ENCODE results near the gene SAMD4A. TPM values are rescaled to one million over a fixed set of nuclear protein-coding genes. Genes with fewer than 3 reads are reported as not detected.
A peak's percentile ranks its signal among the peaks of the same experiment; 100 is the strongest.

SAMD4A gene
- total and polyA plus RNA-seq, 11 donors = 45.0 to 247 (median 138) TPM

- TF ChIP-seq POLR2A (IDR thresholded peaks at IDR 0.05) (no peak), CTCF (IDR thresholded peaks at IDR 0.05) (no peak)
- H3K27ac ChIP-seq = peak overlapping the region in 1 of 12 donors; percentile 40
- 42 to 73% (median 53%) methylated on average over 3 of the region's 3 CpGs for WGBS, 4 donors
These were observed 11.0 kb downstream of the SAMD4A start for GRCh38 chr14:54577977-54578376.

GRCh38 chr14:54579621-54580020 lies 12.7 kb downstream of the SAMD4A start:
- no peaks in the 10 kb centered on the region for H3K27me3 ChIP-seq
- peak overlapping the region in 6 of 12 donors; percentile 9 to 67 (median 30) for H3K27ac ChIP-seq
- peaks cover 2 to 93% (median 41%) of the 10 kb centered on the region in 12 donors for H3K4me1 ChIP-seq
- DNase-seq = no peak
- intact Hi-C loops (cut with DNase I) = loop anchor here in 4 of 10 donors (10.0 kb wide), 3 partner anchors 45 to 65 kb away; no protein-coding TSS in a partner anchor
- peaks cover 0 to 7% (median 0%) of the 10 kb centered on the region in 9 donors for H3K36me3 ChIP-seq
- 0 to 15% (median 4%) methylated on average over 1 of the region's 1 CpG for WGBS, 4 donors
- TF ChIP-seq POLR2A (IDR thresholded peaks at IDR 0.05) (no peak), CTCF (IDR thresholded peaks at IDR 0.05) (no peak)
- no peak overlapping the region for H3K4me3 ChIP-seq
- ATAC-seq = peak; percentile 30 to 74 (median 65)
- no peaks in the 10 kb centered on the region for H3K9me3 ChIP-seq

More at GRCh38 chr14:54577977-54578376, 11.0 kb downstream of the SAMD4A start:
- Histone ChIP-seq H3K9me3 (peaks cover 0 to 7% (median 0%) of the 10 kb centered on the region in 12 donors), H3K27me3 (no peaks in the 10 kb centered on the region), H3K4me3 (no peak overlapping the region), H3K4me1 (peaks cover 3 to 86% (median 45%) of the 10 kb centered on the region in 12 donors), H3K36me3 (peaks cover 0 to 16% (median 0%) of the 10 kb centered on the region in 9 donors)
- ATAC-seq (no peak), DNase-seq (no peak)
- intact Hi-C loops (cut with DNase I) = loop anchor here in 4 of 10 donors (10.0 kb wide), 3 partner anchors 47 to 67 kb away; no protein-coding TSS in a partner anchor

- ATAC-seq (no peak), DNase-seq (no peak)
- Histone ChIP-seq H3K4me3 (no peak overlapping the region), H3K4me1 (peaks cover 2 to 85% (median 38%) of the 10 kb centered on the region in 12 donors), H3K36me3 (peaks cover 0 to 14% (median 2%) of the 10 kb centered on the region in 9 donors), H3K27me3 (no peaks in the 10 kb centered on the region), H3K27ac (no peak overlapping the region), H3K9me3 (no peaks in the 10 kb centered on the region)
- intact Hi-C loops (cut with DNase I) = no loop called here
- TF ChIP-seq POLR2A (IDR thresholded peaks at IDR 0.05) (no peak), CTCF (IDR thresholded peaks at IDR 0.05) (no peak)
- WGBS, 4 donors = 81 to 93% (median 89%) methylated on average over 3 of the region's 3 CpGs
These were observed 14.0 kb downstream of the SAMD4A start for GRCh38 chr14:54580933-54581332.

GRCh38 chr14:54582334-54582733 lies 15.4 kb downstream of the SAMD4A start:
- DNase-seq (no peak), ATAC-seq (peak in 2 of 4 donors; percentile 38 to 55)
- peaks cover 0 to 17% (median 0%) of the 10 kb centered on the region in 9 donors for H3K36me3 ChIP-seq
- no peak for TF ChIP-seq POLR2A (IDR thresholded peaks at IDR 0.05)
- TF ChIP-seq CTCF (IDR thresholded peaks at IDR 0.05) = no peak
- peak overlapping the region in 2 of 12 donors; percentile 11 for H3K27ac ChIP-seq
- peaks cover 2 to 71% (median 24%) of the 10 kb centered on the region in 12 donors for H3K4me1 ChIP-seq
- no peaks in the 10 kb centered on the region for H3K27me3 ChIP-seq
- peaks cover 0 to 12% (median 0%) of the 10 kb centered on the region in 12 donors for H3K9me3 ChIP-seq
- WGBS, 4 donors = 55 to 71% (median 67%) methylated on average over 7 of the region's 7 CpGs
- H3K4me3 ChIP-seq = no peak overlapping the region
- intact Hi-C loops (cut with DNase I) = no loop called here
